ENCODE measurements around the gene C2orf78.

GRCh38 chr2:73736855-73737779 is 46.9 kb upstream of the C2orf78 start, which contains the start of gene TPRKB:
- no peak for TF ChIP-seq CTCF (IDR thresholded peaks at IDR 0.05)
- peak; percentile 75 for TF ChIP-seq POLR2A (IDR thresholded peaks at IDR 0.05)

All from right lobe of liver (tissue), 4 donors.